ENCODE data around the gene TMEM170B.

Gene TMEM170B
- 2.9 to 11.3 (median 6.5) reads per million in 4 donors for total RNA-seq

GRCh38 chr6:11537229-11538051 is at the start of gene TMEM170B:
Gene TMEM170B (plus strand): TSS chr6:11537749. CDS start chr6:11538278, 529 bp downstream.
- DNase-seq = peak; percentile 92 to 97 (median 94)

- DNase-seq = no peak
These were observed 46.6 kb upstream of the TMEM170B start for GRCh38 chr6:11490996-11491395.

GRCh38 chr6:11491596-11492463 is 45.7 kb upstream of the TMEM170B start:
- no peak for DNase-seq

GRCh38 chr6:11492464-11493290 is 44.9 kb upstream of the TMEM170B start:
- DNase-seq = no peak

- DNase-seq = no peak
These were observed 43.6 kb upstream of the TMEM170B start for GRCh38 chr6:11493974-11494373.

- no peak for DNase-seq
These were observed 42.6 kb upstream of the TMEM170B start for GRCh38 chr6:11494786-11495564.

- DNase-seq = no peak
These were observed 41.9 kb upstream of the TMEM170B start for GRCh38 chr6:11495565-11496145.

GRCh38 chr6:11496152-11497060 is 41.1 kb upstream of the TMEM170B start:
- DNase-seq = peak; percentile 19 to 79 (median 59)

- DNase-seq = no peak
These were observed 40.4 kb upstream of the TMEM170B start for GRCh38 chr6:11497107-11497506.

GRCh38 chr6:11497881-11498280 is 39.7 kb upstream of the TMEM170B start:
- no peak for DNase-seq

- no peak for DNase-seq
These were observed 37.5 kb upstream of the TMEM170B start for GRCh38 chr6:11500008-11500407.

GRCh38 chr6:11509471-11509870 is 28.1 kb upstream of the TMEM170B start:
- no peak for DNase-seq

GRCh38 chr6:11514672-11515071 is 22.9 kb upstream of the TMEM170B start:
- DNase-seq = no peak

GRCh38 chr6:11515763-11516162 is 21.8 kb upstream of the TMEM170B start:
- no peak for DNase-seq

GRCh38 chr6:11522812-11523605 is 14.5 kb upstream of the TMEM170B start:
- DNase-seq = no peak

GRCh38 chr6:11525468-11526155 is 11.9 kb upstream of the TMEM170B start:
- DNase-seq = no peak

GRCh38 chr6:11526156-11526505 is 11.4 kb upstream of the TMEM170B start:
- DNase-seq = no peak

GRCh38 chr6:11527274-11527870 is 10.2 kb upstream of the TMEM170B start:
- no peak for DNase-seq

GRCh38 chr6:11528996-11529395 is 8.6 kb upstream of the TMEM170B start:
- DNase-seq = no peak

Measured in T-helper 1 cell (primary cell).